OCI-LY3 (cell line): ENCODE data around the gene CASP9.

Source experiments
- EZH2phosphoT487 ChIP-seq: fragments of 200-600 bp; shearing (Covaris generic); IDR thresholded peaks from 2 replicates; pipeline ENCODE4 v1.6.1; 2018; ENCODE audit warnings: antibody characterized with exemption, mixed run types, low read depth
- TF ChIP-seq, protein P1 (sequence below): fragments of 200-600, 300-600 bp; sonication (generic); IDR thresholded peaks from 2 replicates; pipeline ENCODE4 v1.5.1; 2014; ENCODE audit warnings: antibody characterized with exemption, low read length, low read depth

DNA sequence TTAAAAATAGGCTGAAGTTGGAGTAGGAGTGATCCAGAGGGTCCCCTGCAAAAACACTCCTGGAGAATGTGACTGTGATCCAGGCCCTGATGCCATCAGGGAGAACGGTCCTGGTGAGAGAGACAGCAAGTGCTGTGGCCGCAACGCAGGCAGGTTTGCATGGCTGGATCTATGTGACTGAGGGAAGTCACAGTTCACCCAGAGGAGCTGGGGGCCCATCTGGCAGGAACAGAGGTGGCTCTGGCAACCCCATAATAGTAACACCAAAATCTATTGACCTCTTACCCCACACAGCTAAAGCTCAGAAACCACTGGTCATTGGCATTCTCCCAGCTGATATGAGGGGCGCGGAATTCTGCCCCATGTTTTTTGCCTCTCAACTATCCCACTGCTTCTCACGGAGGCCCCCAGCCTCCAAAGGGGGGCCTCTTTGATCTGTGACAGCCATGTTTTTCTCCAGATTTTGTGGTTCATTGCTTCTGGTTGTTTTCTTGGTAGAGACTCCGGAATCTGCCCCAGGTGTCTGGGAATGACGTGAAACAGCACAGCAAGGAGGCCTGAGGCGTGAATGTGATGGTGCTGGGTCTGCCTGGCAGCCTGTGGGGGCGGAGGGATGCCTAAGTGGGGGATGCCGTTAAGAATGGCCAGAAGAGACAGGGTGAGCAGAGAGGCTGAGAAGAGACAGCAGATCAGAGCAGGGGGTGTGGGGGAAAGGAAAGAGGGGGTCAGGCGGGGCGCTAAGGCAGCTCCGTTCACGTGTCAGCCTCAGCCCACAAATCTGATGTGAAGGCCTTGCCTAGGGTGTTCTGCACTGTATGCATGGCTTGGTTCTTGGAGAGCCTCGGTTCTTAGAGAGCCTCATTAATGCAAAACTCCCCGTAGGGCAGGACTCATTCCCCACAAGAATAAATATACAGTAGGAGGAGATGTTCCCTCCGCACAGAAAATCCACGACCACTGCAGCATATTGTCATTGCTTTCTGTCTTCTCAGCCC, 23.5 kb downstream of the CASP9 start:
- TF ChIP-seq, protein P1, sequence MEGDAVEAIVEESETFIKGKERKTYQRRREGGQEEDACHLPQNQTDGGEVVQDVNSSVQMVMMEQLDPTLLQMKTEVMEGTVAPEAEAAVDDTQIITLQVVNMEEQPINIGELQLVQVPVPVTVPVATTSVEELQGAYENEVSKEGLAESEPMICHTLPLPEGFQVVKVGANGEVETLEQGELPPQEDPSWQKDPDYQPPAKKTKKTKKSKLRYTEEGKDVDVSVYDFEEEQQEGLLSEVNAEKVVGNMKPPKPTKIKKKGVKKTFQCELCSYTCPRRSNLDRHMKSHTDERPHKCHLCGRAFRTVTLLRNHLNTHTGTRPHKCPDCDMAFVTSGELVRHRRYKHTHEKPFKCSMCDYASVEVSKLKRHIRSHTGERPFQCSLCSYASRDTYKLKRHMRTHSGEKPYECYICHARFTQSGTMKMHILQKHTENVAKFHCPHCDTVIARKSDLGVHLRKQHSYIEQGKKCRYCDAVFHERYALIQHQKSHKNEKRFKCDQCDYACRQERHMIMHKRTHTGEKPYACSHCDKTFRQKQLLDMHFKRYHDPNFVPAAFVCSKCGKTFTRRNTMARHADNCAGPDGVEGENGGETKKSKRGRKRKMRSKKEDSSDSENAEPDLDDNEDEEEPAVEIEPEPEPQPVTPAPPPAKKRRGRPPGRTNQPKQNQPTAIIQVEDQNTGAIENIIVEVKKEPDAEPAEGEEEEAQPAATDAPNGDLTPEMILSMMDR: no peak
- no peak for TF ChIP-seq EZH2phosphoT487
